Upper lobe of left lung (tissue), 6 donors: ENCODE measurements around the gene DPYD. TPM values are rescaled to one million over a fixed set of nuclear protein-coding genes. Genes with fewer than 3 reads are reported as not detected.

Experiments used
- ATAC-seq, 2 donors: fragments of 200-7000 bp; cut with Tn5 transposase; one replicate each; pipeline ENCODE4 v1.9.1; 2022; ENCODE audit warnings: mild to moderate bottlenecking in 2 of 2, moderate library complexity in 2 of 2; ENCODE audit not compliant: low FRiP score in 2 of 2
- DNase-seq, 2 donors: peaks; one replicate each; pipeline ENCODE4 v3.0.0-alpha.2; 2019 to 2020
- H3K27ac ChIP-seq, 4 donors: fragments of 200-600 bp; sonication (generic); one replicate each; pipeline ENCODE4 v1.5.1; 2016 to 2019
- H3K27me3 ChIP-seq, 4 donors: fragments of 200-600 bp; sonication (generic); one replicate each; pipeline ENCODE4 v1.5.1; 2017 to 2019
- H3K36me3 ChIP-seq, 4 donors: fragments of 200-600 bp; sonication (generic); one replicate each; pipeline ENCODE4 v1.5.1; 2016 to 2019
- H3K4me1 ChIP-seq, 4 donors: fragments of 200-600 bp; sonication (generic); one replicate each; pipeline ENCODE4 v1.5.1; 2018 to 2019
- H3K4me3 ChIP-seq, 4 donors: fragments of 200-600 bp; sonication (generic); one replicate each; pipeline ENCODE4 v1.5.1; 2017 to 2019; ENCODE audit warnings: mild to moderate bottlenecking in 2 of 4, moderate library complexity in 1 of 4
- H3K9me3 ChIP-seq, 4 donors: fragments of 200-600 bp; sonication (generic); one replicate each; pipeline ENCODE4 v1.5.1; 2018 to 2019
- EP300 ChIP-seq, 4 donors: sonication (generic); formaldehyde crosslinking; IDR thresholded peaks; one replicate each; pipeline ENCODE4 v1.5.1; 2017; ENCODE audit warnings: antibody characterized with exemption in 4 of 4, control low read depth in 2 of 4
- POLR2A ChIP-seq, 4 donors: fragments of 450-650 bp; IDR thresholded peaks; one replicate each; pipeline ENCODE4 v1.5.1; 2016 to 2017; ENCODE audit warnings: antibody characterized with exemption in 4 of 4, mild to moderate bottlenecking in 2 of 4
- POLR2AphosphoS5 ChIP-seq, 2 donors: sonication (generic); formaldehyde crosslinking; IDR thresholded peaks; one replicate each; pipeline ENCODE4 v1.5.1; 2017; ENCODE audit warnings: antibody characterized with exemption in 2 of 2
- WGBS, 2 donors: methylation state at CpG; one replicate each; pipeline ENCODE4 v1.1.5; 2017 to 2018; 5-methylcytosine and 5-hydroxymethylcytosine counted together
- total RNA-seq, 6 donors: library from RNA; depleted of rRNA in 4 of 6; stranded (reverse); fragments of >200 nt in 4 of 6; gene quantifications; one replicate each; pipeline versions ENCODE4 v1.1.0 to v1.2.1, GENCODE V29; 2016 to 2021
- TF ChIP-seq, protein P1 (sequence below), 6 experiments: fragments of 450-650 bp in 4 of 6; fragments of 200-600 bp in 2 of 6; sonication (generic) in 2 of 6; IDR thresholded peaks; one replicate each; pipeline ENCODE4 v1.5.1; 2016 to 2019; ENCODE audit warnings: antibody characterized with exemption in 6 of 6
- donor health status: DM: no; HTN: no; CAD: no; lungs with moderate emphysema.
- donor health status: DM: no; HTN: yes; CAD: no; lungs with severe emphysema.

The DPYD gene
- total RNA-seq, 6 donors from 2014 or later: 60.9 to 106 (median 79.7) TPM

DNA sequence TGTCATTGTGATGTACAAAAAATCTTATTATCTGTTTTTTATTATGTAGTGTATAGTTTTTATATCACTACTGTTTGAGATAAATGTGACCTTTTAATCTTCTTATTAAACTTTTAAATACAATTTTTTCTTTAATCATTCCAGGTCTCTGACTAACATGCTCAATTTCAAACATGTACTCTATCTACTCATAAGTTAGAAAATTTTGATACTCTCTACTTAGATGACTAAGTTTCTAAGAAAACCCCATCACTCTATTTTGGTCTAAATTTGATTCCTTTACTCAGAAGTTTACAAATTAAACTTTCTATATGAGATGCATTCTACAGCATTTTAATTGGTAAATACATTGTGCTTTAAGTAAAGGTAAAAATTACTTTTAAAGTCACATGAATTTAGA lies 655.2 kb downstream of the DPYD start:
- TF ChIP-seq EP300 (IDR thresholded peaks at IDR 0.05) (no peak), POLR2A (IDR thresholded peaks at IDR 0.05) (no peak), POLR2AphosphoS5 (IDR thresholded peaks at IDR 0.05) (no peak)
- TF ChIP-seq, protein P1, sequence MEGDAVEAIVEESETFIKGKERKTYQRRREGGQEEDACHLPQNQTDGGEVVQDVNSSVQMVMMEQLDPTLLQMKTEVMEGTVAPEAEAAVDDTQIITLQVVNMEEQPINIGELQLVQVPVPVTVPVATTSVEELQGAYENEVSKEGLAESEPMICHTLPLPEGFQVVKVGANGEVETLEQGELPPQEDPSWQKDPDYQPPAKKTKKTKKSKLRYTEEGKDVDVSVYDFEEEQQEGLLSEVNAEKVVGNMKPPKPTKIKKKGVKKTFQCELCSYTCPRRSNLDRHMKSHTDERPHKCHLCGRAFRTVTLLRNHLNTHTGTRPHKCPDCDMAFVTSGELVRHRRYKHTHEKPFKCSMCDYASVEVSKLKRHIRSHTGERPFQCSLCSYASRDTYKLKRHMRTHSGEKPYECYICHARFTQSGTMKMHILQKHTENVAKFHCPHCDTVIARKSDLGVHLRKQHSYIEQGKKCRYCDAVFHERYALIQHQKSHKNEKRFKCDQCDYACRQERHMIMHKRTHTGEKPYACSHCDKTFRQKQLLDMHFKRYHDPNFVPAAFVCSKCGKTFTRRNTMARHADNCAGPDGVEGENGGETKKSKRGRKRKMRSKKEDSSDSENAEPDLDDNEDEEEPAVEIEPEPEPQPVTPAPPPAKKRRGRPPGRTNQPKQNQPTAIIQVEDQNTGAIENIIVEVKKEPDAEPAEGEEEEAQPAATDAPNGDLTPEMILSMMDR (IDR thresholded peaks at IDR 0.05): no peak
- DNase-seq (no peak), ATAC-seq (no peak)
- no peak overlapping the region for H3K4me3 ChIP-seq
- no peaks in the 10 kb centered on the region for H3K27me3 ChIP-seq
- no peaks in the 10 kb centered on the region for H3K36me3 ChIP-seq
- H3K9me3 ChIP-seq: no peaks in the 10 kb centered on the region
- H3K4me1 ChIP-seq: no peaks in the 10 kb centered on the region
- H3K27ac ChIP-seq: no peak overlapping the region

DNA sequence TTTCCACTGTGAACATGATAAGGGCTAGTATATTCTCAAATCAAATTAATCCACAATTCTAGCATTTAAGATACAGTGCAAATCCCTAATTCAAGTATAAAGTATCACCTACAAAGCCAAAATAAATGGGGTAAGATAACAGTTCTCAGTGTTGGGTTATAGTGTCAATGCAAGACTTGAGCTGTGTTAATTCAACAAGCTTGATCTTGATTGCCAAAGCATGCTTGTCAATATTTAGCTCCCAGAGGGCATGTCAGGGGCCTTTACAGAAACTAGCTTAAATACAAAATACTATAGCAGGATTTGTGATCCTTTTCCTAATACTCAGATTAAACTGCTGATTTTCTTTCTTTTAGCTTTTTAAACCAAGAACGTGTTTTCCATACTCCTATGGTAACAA lies 658.0 kb downstream of the DPYD start:
- no peak for TF ChIP-seq POLR2AphosphoS5 (IDR thresholded peaks at IDR 0.05)
- TF ChIP-seq EP300 (IDR thresholded peaks at IDR 0.05): no peak
- TF ChIP-seq POLR2A (IDR thresholded peaks at IDR 0.05): no peak
- TF ChIP-seq, protein P1 (IDR thresholded peaks at IDR 0.05): no peak
- no peaks in the 10 kb centered on the region for H3K4me1 ChIP-seq
- no peak overlapping the region for H3K27ac ChIP-seq
- WGBS, 2 donors: 82 to 84% methylated on average over 1 of the region's 1 CpG
- ATAC-seq: no peak
- no peak for DNase-seq
- H3K36me3 ChIP-seq: no peaks in the 10 kb centered on the region
- no peaks in the 10 kb centered on the region for H3K27me3 ChIP-seq
- H3K9me3 ChIP-seq: no peaks in the 10 kb centered on the region
- H3K4me3 ChIP-seq: no peak overlapping the region

DNA sequence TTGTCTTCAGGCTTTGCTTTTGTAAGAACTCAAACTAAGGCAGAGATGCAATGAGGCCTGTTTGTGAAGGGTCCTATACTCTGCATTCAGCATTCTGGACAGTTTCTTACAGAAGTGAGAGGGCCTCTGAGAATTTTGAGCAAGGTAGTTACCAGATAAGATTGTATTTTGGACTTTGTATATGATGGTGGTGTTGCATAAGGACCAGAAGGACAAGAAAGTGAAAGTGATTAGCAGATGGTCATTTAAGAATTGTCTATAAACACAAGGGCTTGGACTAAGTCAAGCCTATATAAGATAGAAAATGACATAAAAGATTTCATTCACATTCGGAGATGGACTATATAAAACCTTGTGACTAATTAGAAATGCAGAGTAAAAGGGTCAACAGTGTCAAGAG lies 662.2 kb downstream of the DPYD start:
- H3K27ac ChIP-seq: no peak overlapping the region
- DNase-seq (no peak), ATAC-seq (no peak)
- no peaks in the 10 kb centered on the region for H3K36me3 ChIP-seq
- no peaks in the 10 kb centered on the region for H3K4me1 ChIP-seq
- TF ChIP-seq EP300 (IDR thresholded peaks at IDR 0.05) (no peak), POLR2AphosphoS5 (IDR thresholded peaks at IDR 0.05) (no peak), POLR2A (IDR thresholded peaks at IDR 0.05) (no peak)
- TF ChIP-seq, protein P1 (IDR thresholded peaks at IDR 0.05): no peak
- WGBS, 2 donors: 94 to 98% methylated on average over 1 of the region's 1 CpG
- no peak overlapping the region for H3K4me3 ChIP-seq
- H3K27me3 ChIP-seq: no peaks in the 10 kb centered on the region
- H3K9me3 ChIP-seq: no peaks in the 10 kb centered on the region

DNA sequence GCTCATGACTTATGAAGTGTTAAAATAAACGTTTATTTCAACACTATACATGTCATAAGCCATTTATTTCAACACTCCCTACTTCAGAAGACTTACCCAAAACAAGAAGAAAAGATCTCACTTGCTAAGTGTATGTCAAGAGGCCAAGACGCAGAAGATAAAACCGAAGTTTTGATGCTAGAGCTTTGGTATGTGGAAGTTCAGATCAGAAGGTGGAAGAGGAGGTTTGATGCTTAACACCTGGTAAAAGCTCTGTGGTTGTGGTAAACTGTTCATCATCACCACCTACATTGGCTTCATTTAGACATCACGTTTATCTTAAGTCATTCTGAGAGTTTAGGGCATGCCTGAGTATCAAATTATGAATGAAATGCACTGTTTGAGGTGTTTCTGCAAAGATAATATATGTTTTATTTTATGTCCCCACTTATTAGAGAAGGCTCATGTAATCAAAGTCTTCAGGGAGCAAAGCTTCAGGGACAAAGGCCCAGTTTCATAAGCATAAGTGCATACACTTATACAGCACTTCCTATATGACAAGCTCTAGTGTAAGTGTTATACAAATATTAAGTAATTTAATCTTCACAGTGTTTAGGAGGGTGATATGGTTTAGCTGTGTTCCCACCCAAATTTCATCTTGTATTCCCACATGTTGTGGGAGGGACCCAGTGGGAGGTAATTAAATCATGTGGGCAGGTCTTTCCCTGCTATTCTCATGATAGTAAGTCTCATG lies 665.9 kb downstream of the DPYD start:
- no peaks in the 10 kb centered on the region for H3K9me3 ChIP-seq
- WGBS, 2 donors: 37 to 48% methylated on average over 4 of the region's 4 CpGs
- H3K27ac ChIP-seq: no peak overlapping the region
- H3K36me3 ChIP-seq: no peaks in the 10 kb centered on the region
- ATAC-seq (no peak), DNase-seq (no peak)
- no peaks in the 10 kb centered on the region for H3K27me3 ChIP-seq
- TF ChIP-seq POLR2AphosphoS5 (IDR thresholded peaks at IDR 0.05) (no peak), POLR2A (IDR thresholded peaks at IDR 0.05) (no peak), EP300 (IDR thresholded peaks at IDR 0.05) (no peak)
- TF ChIP-seq, protein P1 (IDR thresholded peaks at IDR 0.05): no peak
- H3K4me1 ChIP-seq: peaks cover 0 to 4% (median 0%) of the 10 kb centered on the region in 4 donors
- no peak overlapping the region for H3K4me3 ChIP-seq

DNA sequence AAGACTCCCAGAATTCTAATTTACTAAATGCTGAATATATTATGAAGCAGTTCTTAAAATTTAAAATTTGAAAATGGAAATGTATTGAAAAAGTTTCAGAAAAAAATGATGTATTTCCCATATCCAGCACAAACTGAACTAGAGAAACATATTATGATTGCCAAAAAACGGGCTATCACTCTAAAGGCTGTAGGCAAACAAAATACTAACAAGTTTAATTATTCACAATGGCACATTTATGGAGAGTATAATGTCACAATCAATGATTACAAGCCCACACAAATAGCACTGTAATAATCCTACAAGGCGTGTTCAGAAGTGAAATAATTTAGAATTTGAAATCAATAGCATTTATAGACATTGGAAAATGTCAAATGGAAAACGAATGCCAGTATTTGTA lies 667.9 kb downstream of the DPYD start:
- Histone ChIP-seq H3K27me3 (no peaks in the 10 kb centered on the region), H3K4me3 (no peak overlapping the region), H3K9me3 (no peaks in the 10 kb centered on the region), H3K27ac (no peak overlapping the region), H3K36me3 (no peaks in the 10 kb centered on the region), H3K4me1 (peaks cover 0 to 4% (median 0%) of the 10 kb centered on the region in 4 donors)
- 82 to 83% methylated on average over 3 of the region's 3 CpGs for WGBS, 2 donors
- TF ChIP-seq, protein P1 (IDR thresholded peaks at IDR 0.05): no peak
- TF ChIP-seq POLR2AphosphoS5 (IDR thresholded peaks at IDR 0.05) (no peak), EP300 (IDR thresholded peaks at IDR 0.05) (no peak), POLR2A (IDR thresholded peaks at IDR 0.05) (no peak)
- DNase-seq (no peak), ATAC-seq (no peak)
